ENCODE results near the gene PGM2L1.
A peak's percentile ranks its signal among the peaks of the same experiment; 100 is the strongest.

DNA sequence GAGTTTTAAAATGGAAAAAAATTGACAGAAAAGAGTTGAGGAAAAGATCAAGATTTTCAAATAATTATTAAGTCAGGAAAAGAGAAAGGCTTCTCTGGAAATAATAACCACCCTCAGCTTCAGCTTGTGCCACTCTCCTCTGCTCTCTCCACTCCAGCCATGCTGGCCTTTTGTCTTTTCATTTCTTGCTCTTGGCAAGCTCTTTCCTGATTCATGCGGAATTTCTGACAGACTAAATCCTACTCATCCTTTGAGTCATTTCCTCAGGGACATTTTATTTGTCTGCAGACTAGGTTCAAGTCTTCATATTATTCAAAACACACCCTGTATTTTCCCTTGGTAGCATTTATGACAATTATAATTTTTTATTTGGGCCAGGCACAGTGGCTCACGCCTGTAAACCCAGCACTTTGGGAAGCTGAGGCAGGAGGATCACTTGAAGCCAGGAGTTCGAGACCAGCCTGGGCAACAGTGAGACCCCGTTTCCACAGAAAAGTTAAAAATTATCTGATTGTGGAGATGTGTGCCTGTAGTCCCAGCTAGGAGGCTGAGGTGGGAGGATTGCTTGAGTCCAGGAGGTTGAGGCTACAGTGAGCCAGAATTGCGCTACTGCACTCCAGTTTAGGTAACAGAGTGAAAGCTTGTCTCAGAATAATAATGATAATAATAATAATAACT, 79.0 kb downstream of the PGM2L1 start:
- TF ChIP-seq POLR2A (IDR thresholded peaks at IDR 0.05) (no peak), EP300 (IDR thresholded peaks at IDR 0.05) (no peak), CTCF (IDR thresholded peaks at IDR 0.05) (no peak), POLR2AphosphoS5 (IDR thresholded peaks at IDR 0.05) (peak in 1 of 3 donors; percentile 47)

All from stomach (tissue), 4 donors.